NCI-H82 treated with DMSO at 0.1 percent for 48 hours (cell line): ENCODE data around the gene WHRN.

Experiments
- DNase-seq: peaks from one replicate; lab custom pipeline; 2025; ENCODE audit not compliant: unreplicated experiment; lab: John Stamatoyannopoulos, UW

WHRN gene

GRCh38 chr9:114515528-114515927 lies 10.3 kb upstream of the WHRN start:
- DNase-seq: no peak

GRCh38 chr9:114513959-114514267 lies 8.6 kb upstream of the WHRN start:
- no peak for DNase-seq

GRCh38 chr9:114513055-114513958 lies 8.0 kb upstream of the WHRN start:
- no peak for DNase-seq

- DNase-seq: no peak
Measured at GRCh38 chr9:114511978-114512874, 7.0 kb upstream of the WHRN start.

GRCh38 chr9:114507726-114508125 lies 2.5 kb upstream of the WHRN start:
- no peak for DNase-seq

GRCh38 chr9:114506082-114506390 lies 763 bp upstream of the WHRN start:
- DNase-seq: no peak

GRCh38 chr9:114504341-114505186 lies 709 bp downstream of the WHRN start:
- DNase-seq: no peak

- no peak for DNase-seq
Measured at GRCh38 chr9:114503522-114504340, 1.5 kb downstream of the WHRN start.

- DNase-seq: no peak
Measured at GRCh38 chr9:114503009-114503408, 2.3 kb downstream of the WHRN start.

GRCh38 chr9:114501796-114502682 lies 3.2 kb downstream of the WHRN start:
- no peak for DNase-seq

GRCh38 chr9:114500697-114501292 lies 4.5 kb downstream of the WHRN start:
- DNase-seq: no peak

GRCh38 chr9:114499941-114500696 lies 5.2 kb downstream of the WHRN start:
- DNase-seq: no peak

- peak; percentile 89 for DNase-seq
Measured at GRCh38 chr9:114499528-114499927, 5.7 kb downstream of the WHRN start.

- no peak for DNase-seq
Measured at GRCh38 chr9:114497727-114498382, 7.4 kb downstream of the WHRN start.

GRCh38 chr9:114497236-114497635 lies 8.0 kb downstream of the WHRN start:
- no peak for DNase-seq

- no peak for DNase-seq
Measured at GRCh38 chr9:114496011-114496410, 9.3 kb downstream of the WHRN start.

- no peak for DNase-seq
Measured at GRCh38 chr9:114494776-114495569, 10.3 kb downstream of the WHRN start.
